ENCODE data around the gene SELPLG.
A peak's percentile ranks its signal among the peaks of the same experiment; 100 is the strongest.

Gene SELPLG

GRCh38 chr12:108649669-108650068 lies 16.0 kb upstream of the SELPLG start:
- H3K27me3 ChIP-seq (ENCODE audit: insufficient read depth, low read length, poor library complexity) = no peaks in the 10 kb centered on the region
- ATAC-seq (ENCODE audit: insufficient read depth, low read depth) (no peak), DNase-seq (no peak)
- H3K36me3 ChIP-seq (ENCODE audit: insufficient read depth, low read length) = peaks cover 93% of the 10 kb centered on the region
- no peak overlapping the region for H3K4me2 ChIP-seq (ENCODE audit: insufficient read depth, low read length)
- H3K79me2 ChIP-seq (ENCODE audit: insufficient read depth, low read length) = no peaks in the 10 kb centered on the region
- no peak overlapping the region for H3K9ac ChIP-seq (ENCODE audit: low read depth, low read length)
- peaks cover 10% of the 10 kb centered on the region; the same call in 1 of the 2 replicates for H3K4me1 ChIP-seq (ENCODE audit: insufficient read depth, low read length)
- H2AFZ ChIP-seq (ENCODE audit: low read depth, low read length) = no peak overlapping the region
- H3K9me3 ChIP-seq (ENCODE audit: insufficient read depth, low read length, severe bottlenecking) = no peaks in the 10 kb centered on the region
- H4K20me1 ChIP-seq (ENCODE audit: insufficient read depth, low read length) = no peaks in the 10 kb centered on the region
- H3K4me3 ChIP-seq (ENCODE audit: low read depth in 1 of 2, low read length in 2 of 2) = no peak overlapping the region
- TF ChIP-seq EZH2 (IDR thresholded peaks at IDR 0.05; ENCODE audit: borderline replicate concordance, low read depth, low read length, severe bottlenecking) (no peak), CTCF (IDR thresholded peaks at IDR 0.05; ENCODE audit: borderline replicate concordance, extremely low read depth, low read length, poor library complexity, severe bottlenecking) (no peak)
- 0 out of 2 replicates have a peak overlapping the region, but pooled peaks have one; percentile 19 for H3K27ac ChIP-seq (ENCODE audit: low read length)

- H3K27me3 ChIP-seq (ENCODE audit: insufficient read depth, low read length, poor library complexity) = no peaks in the 10 kb centered on the region
- no peak overlapping the region for H3K27ac ChIP-seq (ENCODE audit: low read length)
- no peak overlapping the region for H3K4me2 ChIP-seq (ENCODE audit: insufficient read depth, low read length)
- ATAC-seq (ENCODE audit: insufficient read depth, low read depth) (no peak), DNase-seq (no peak)
- no peaks in the 10 kb centered on the region for H3K9me3 ChIP-seq (ENCODE audit: insufficient read depth, low read length, severe bottlenecking)
- peaks cover 95% of the 10 kb centered on the region for H3K36me3 ChIP-seq (ENCODE audit: insufficient read depth, low read length)
- no peak overlapping the region for H3K4me3 ChIP-seq (ENCODE audit: low read depth in 1 of 2, low read length in 2 of 2)
- peaks cover 10% of the 10 kb centered on the region; the same call in 1 of the 2 replicates for H3K4me1 ChIP-seq (ENCODE audit: insufficient read depth, low read length)
- no peaks in the 10 kb centered on the region for H4K20me1 ChIP-seq (ENCODE audit: insufficient read depth, low read length)
- no peaks in the 10 kb centered on the region for H3K79me2 ChIP-seq (ENCODE audit: insufficient read depth, low read length)
- no peak overlapping the region for H2AFZ ChIP-seq (ENCODE audit: low read depth, low read length)
- no peak overlapping the region for H3K9ac ChIP-seq (ENCODE audit: low read depth, low read length)
- TF ChIP-seq EZH2 (IDR thresholded peaks at IDR 0.05; ENCODE audit: borderline replicate concordance, low read depth, low read length, severe bottlenecking) (no peak), CTCF (IDR thresholded peaks at IDR 0.05; ENCODE audit: borderline replicate concordance, extremely low read depth, low read length, poor library complexity, severe bottlenecking) (no peak)
Measured at GRCh38 chr12:108649126-108649525, 15.4 kb upstream of the SELPLG start.

DNA sequence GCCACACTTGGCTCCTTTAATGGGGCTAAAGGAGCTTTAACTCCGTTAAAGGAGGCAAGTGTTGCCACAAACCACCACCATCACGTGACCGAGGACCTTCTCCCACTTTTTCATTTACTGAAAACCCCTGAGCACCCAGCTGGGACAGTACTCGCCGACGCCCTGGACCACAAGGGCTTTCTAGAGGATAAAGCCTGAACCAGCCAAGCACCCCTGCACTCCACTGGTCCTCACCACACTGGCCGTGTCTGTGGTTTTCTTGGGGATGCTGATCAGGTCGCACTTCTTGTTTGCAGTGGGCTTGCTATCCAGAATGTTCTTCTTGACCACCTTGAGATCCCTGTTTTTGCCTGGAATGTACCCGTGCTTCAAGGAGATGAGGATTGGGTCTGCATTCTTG lies 14.7 kb upstream of the SELPLG start:
- H4K20me1 ChIP-seq (ENCODE audit: insufficient read depth, low read length) = no peaks in the 10 kb centered on the region
- H3K9ac ChIP-seq (ENCODE audit: low read depth, low read length) = no peak overlapping the region
- no peak overlapping the region for H3K27ac ChIP-seq (ENCODE audit: low read length)
- no peak overlapping the region for H2AFZ ChIP-seq (ENCODE audit: low read depth, low read length)
- TF ChIP-seq CTCF (IDR thresholded peaks at IDR 0.05; ENCODE audit: borderline replicate concordance, extremely low read depth, low read length, poor library complexity, severe bottlenecking) = no peak
- no peak for TF ChIP-seq EZH2 (IDR thresholded peaks at IDR 0.05; ENCODE audit: borderline replicate concordance, low read depth, low read length, severe bottlenecking)
- H3K36me3 ChIP-seq (ENCODE audit: insufficient read depth, low read length) = peaks cover 92% of the 10 kb centered on the region
- no peaks in the 10 kb centered on the region for H3K79me2 ChIP-seq (ENCODE audit: insufficient read depth, low read length)
- H3K4me2 ChIP-seq (ENCODE audit: insufficient read depth, low read length) = no peak overlapping the region
- no peak overlapping the region for H3K4me3 ChIP-seq (ENCODE audit: low read depth in 1 of 2, low read length in 2 of 2)
- DNase-seq (no peak), ATAC-seq (ENCODE audit: insufficient read depth, low read depth) (no peak)
- H3K9me3 ChIP-seq (ENCODE audit: insufficient read depth, low read length, severe bottlenecking) = no peaks in the 10 kb centered on the region
- H3K27me3 ChIP-seq (ENCODE audit: insufficient read depth, low read length, poor library complexity) = no peaks in the 10 kb centered on the region
- H3K4me1 ChIP-seq (ENCODE audit: insufficient read depth, low read length) = peaks cover 10% of the 10 kb centered on the region; the same call in 1 of the 2 replicates
